HepG2 (cell line): ENCODE results near the gene EZH1. TPM values are rescaled to one million over a fixed set of nuclear protein-coding genes. Genes with fewer than 3 reads are reported as not detected.

Source experiments
- CREM ChIP-seq, 2 experiments: sonication (generic) in 1 of 2; formaldehyde crosslinking in 1 of 2; IDR thresholded peaks; 2 replicates each; pipeline versions ENCODE4 v1.4.0 to v1.6.1; 2016 to 2020; ENCODE audit warnings: antibody characterized with exemption in 1 of 2, mild to moderate bottlenecking in 1 of 2, missing genetic modification reagents in 1 of 2
- ERF ChIP-seq: IDR thresholded peaks from 2 replicates; pipeline ENCODE4 v1.6.1; 2018; ENCODE audit warnings: missing biosample characterization, missing genetic modification reagents
- FOXP1 ChIP-seq, 2 experiments: fragments of 450-650 bp in 1 of 2; IDR thresholded peaks; 2 replicates each; pipeline ENCODE4 v1.6.1; 2017 to 2018; ENCODE audit warnings: antibody characterized with exemption in 1 of 2
- KAT7 ChIP-seq: IDR thresholded peaks from 2 replicates; pipeline ENCODE4 v1.6.1; 2018; ENCODE audit warnings: borderline replicate concordance, missing compliant biosample characterization
- MTF1 ChIP-seq: sonication (generic); formaldehyde crosslinking; IDR thresholded peaks from 2 replicates; pipeline ENCODE4 v1.5.0; 2020; ENCODE audit warnings: missing genetic modification reagents
- MXD4 ChIP-seq: IDR thresholded peaks from 2 replicates; pipeline ENCODE4 v1.6.1; 2016; ENCODE audit warnings: mild to moderate bottlenecking, missing biosample characterization, missing genetic modification reagents
- PAF1 ChIP-seq: IDR thresholded peaks from 2 replicates; pipeline ENCODE4 v1.6.1; 2016; ENCODE audit warnings: missing genetic modification reagents, missing compliant biosample characterization
- POLR2G ChIP-seq: fragments of 200-400 bp; formaldehyde crosslinking; IDR thresholded peaks from 2 replicates; pipeline ENCODE4 v1.6.1; 2018; ENCODE audit warnings: mild to moderate bottlenecking, low read depth, low read length, moderate library complexity
- PTBP1 ChIP-seq: fragments of 200-400 bp; formaldehyde crosslinking; IDR thresholded peaks from 2 replicates; pipeline ENCODE4 v1.6.1; 2018; ENCODE audit warnings: low read length, low read depth; ENCODE audit not compliant: poor library complexity, severe bottlenecking
- SAP130 ChIP-seq: IDR thresholded peaks from 2 replicates; pipeline ENCODE4 v1.6.1; 2016; ENCODE audit warnings: low read depth
- SIX4 ChIP-seq: sonication (generic); formaldehyde crosslinking; IDR thresholded peaks from 2 replicates; pipeline ENCODE4 v1.4.0; 2020; ENCODE audit warnings: missing genetic modification reagents
- SOX5 ChIP-seq: IDR thresholded peaks from 2 replicates; pipeline ENCODE4 v1.6.1; 2016; ENCODE audit warnings: borderline replicate concordance
- ZBTB7A ChIP-seq: sonication (generic); formaldehyde crosslinking; IDR thresholded peaks from 2 replicates; pipeline ENCODE4 v1.8.0; 2022; ENCODE audit warnings: mild to moderate bottlenecking, missing genetic modification reagents
- ZNF761 ChIP-seq: sonication (generic); formaldehyde crosslinking; conservative IDR thresholded peaks from 2 replicates; pipeline ENCODE4 v1.4.0; 2020; ENCODE audit warnings: mild to moderate bottlenecking, missing genetic modification reagents
- polyA plus RNA-seq, 8 experiments: library from polyadenylated mRNA; depleted of rRNA in 3 of 8; stranded (reverse) in 7 of 8; unstranded in 1 of 8; fragments of >200 nt; fragmentation: Illumina TruSeq in 4 of 8; extraction: Trizol in 4 of 8; gene quantifications; 2 replicates each; pipeline versions ENCODE4 v1.2.1 to v1.2.3, GENCODE V29; 2011 to 2016; ENCODE audit warnings: low read depth in 4 of 8, missing spikeins in 1 of 8, mixed read lengths in 1 of 8; ENCODE audit not compliant: insufficient read depth in 1 of 8
- total RNA-seq, 5 experiments: library from RNA; depleted of rRNA; stranded (reverse); fragments of >200 nt; fragmentation: Illumina TruSeq; extraction: Trizol; gene quantifications; 2 replicates each; pipeline ENCODE4 v1.2.3, GENCODE V29; 2016; ENCODE audit warnings: low read depth in 1 of 5
- TF ChIP-seq, protein P1 (sequence below): sonication (generic); formaldehyde crosslinking; IDR thresholded peaks from 2 replicates; pipeline ENCODE4 v1.4.0; 2020; ENCODE audit warnings: missing genetic modification reagents, mild to moderate bottlenecking, borderline replicate concordance
- TF ChIP-seq, protein P2 (sequence below): sonication (generic); formaldehyde crosslinking; IDR thresholded peaks from 2 replicates; pipeline ENCODE4 v1.5.1; 2020; ENCODE audit warnings: mild to moderate bottlenecking, missing genetic modification reagents, moderate library complexity
- TF ChIP-seq, protein P3 (sequence below): sonication (generic); formaldehyde crosslinking; IDR thresholded peaks from 2 replicates; pipeline ENCODE4 v1.5.0; 2020; ENCODE audit warnings: missing genetic modification reagents
- TF ChIP-seq, protein P4 (sequence below): sonication (generic); formaldehyde crosslinking; IDR thresholded peaks from 2 replicates; pipeline ENCODE4 v1.5.0; 2020; ENCODE audit warnings: missing genetic modification reagents
- TF ChIP-seq, protein P5 (sequence below): sonication (generic); formaldehyde crosslinking; IDR thresholded peaks from 2 replicates; pipeline ENCODE4 v1.4.0; 2020; ENCODE audit warnings: mild to moderate bottlenecking, missing genetic modification reagents

The EZH1 gene
- total and polyA plus RNA-seq, 2 of the 13 experiments (the other 11 are each of a cell fraction or from before 2014, with no cell fraction given) = 11.6 to 24.0 TPM

DNA sequence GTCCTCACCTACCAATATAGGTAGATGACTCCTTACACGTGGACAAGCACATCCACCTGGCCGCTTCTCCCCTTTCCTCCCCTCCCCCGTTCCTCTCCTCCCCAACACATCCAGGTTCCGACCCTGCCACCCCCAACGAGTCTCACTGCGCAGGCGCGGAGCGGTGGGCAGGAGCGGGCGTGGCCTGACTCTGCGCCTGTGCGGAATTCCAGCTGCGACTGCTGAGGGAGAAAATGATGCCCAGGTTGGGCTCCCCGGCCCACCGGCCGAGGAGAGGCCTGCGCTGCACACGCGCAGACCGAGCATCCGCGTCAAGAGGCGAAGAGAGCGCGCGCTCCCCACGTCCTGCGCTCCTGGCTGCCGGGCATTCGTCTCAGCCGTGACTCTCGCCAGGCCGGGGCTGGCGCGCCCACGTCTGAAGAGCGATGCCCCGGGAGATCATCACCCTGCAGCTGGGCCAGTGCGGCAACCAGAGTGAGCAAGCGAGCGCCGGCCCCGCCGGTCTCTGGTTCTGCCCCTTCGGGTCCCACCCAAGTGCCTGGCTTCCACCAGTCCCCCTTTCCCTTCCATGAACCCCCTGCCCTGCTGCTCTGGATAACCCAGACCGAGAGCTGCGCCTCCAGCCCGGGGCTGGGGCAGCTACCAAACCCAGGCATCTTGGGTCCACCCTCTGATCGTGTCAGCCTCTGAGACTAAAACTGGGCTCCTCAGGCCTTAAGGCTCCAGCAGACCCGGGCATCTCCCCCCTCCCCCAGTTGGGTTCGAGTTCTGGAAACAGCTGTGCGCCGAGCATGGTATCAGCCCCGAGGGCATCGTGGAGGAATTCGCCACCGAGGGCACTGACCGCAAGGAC lies 85.5 kb downstream of the EZH1 start, which contains the start of gene TUBG2 (continued):
- TF ChIP-seq KAT7 (CRISPR knock-in tag) (no peak), SIX4 (CRISPR knock-in tag) (peak; percentile 40; the same call in 1 of the 2 replicates), PTBP1 (no peak), ERF (CRISPR knock-in tag) (peak; percentile 87), ZNF761 (CRISPR knock-in tag) (no peak; the same call in 1 of the 2 replicates), SOX5 (CRISPR knock-in tag) (peak; percentile 41; the same call in 1 of the 2 replicates), FOXP1 (IDR thresholded peaks at IDR 0.05) (no peak), FOXP1 (CRISPR knock-in tag; IDR thresholded peaks at IDR 0.05) (no peak), MTF1 (CRISPR knock-in tag) (no peak), ZBTB7A (CRISPR knock-in tag) (no peak), CREM (IDR thresholded peaks at IDR 0.05) (no peak; the same call in 1 of the 2 replicates), CREM (CRISPR knock-in tag; IDR thresholded peaks at IDR 0.05) (no peak), MXD4 (CRISPR knock-in tag) (peak; percentile 76; the same call in 1 of the 2 replicates), PAF1 (no peak), SAP130 (CRISPR knock-in tag) (peak; percentile 75), POLR2G (peak; percentile 92)
- TF ChIP-seq, protein P1, sequence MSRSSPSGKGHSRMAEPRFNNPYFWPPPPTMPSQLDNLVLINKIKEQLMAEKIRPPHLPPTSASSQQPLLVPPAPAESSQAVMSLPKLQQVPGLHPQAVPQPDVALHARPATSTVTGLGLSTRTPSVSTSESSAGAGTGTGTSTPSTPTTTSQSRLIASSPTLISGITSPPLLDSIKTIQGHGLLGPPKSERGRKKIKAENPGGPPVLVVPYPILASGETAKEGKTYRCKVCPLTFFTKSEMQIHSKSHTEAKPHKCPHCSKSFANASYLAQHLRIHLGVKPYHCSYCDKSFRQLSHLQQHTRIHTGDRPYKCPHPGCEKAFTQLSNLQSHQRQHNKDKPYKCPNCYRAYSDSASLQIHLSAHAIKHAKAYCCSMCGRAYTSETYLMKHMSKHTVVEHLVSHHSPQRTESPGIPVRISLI = no peak
- TF ChIP-seq, protein P2, sequence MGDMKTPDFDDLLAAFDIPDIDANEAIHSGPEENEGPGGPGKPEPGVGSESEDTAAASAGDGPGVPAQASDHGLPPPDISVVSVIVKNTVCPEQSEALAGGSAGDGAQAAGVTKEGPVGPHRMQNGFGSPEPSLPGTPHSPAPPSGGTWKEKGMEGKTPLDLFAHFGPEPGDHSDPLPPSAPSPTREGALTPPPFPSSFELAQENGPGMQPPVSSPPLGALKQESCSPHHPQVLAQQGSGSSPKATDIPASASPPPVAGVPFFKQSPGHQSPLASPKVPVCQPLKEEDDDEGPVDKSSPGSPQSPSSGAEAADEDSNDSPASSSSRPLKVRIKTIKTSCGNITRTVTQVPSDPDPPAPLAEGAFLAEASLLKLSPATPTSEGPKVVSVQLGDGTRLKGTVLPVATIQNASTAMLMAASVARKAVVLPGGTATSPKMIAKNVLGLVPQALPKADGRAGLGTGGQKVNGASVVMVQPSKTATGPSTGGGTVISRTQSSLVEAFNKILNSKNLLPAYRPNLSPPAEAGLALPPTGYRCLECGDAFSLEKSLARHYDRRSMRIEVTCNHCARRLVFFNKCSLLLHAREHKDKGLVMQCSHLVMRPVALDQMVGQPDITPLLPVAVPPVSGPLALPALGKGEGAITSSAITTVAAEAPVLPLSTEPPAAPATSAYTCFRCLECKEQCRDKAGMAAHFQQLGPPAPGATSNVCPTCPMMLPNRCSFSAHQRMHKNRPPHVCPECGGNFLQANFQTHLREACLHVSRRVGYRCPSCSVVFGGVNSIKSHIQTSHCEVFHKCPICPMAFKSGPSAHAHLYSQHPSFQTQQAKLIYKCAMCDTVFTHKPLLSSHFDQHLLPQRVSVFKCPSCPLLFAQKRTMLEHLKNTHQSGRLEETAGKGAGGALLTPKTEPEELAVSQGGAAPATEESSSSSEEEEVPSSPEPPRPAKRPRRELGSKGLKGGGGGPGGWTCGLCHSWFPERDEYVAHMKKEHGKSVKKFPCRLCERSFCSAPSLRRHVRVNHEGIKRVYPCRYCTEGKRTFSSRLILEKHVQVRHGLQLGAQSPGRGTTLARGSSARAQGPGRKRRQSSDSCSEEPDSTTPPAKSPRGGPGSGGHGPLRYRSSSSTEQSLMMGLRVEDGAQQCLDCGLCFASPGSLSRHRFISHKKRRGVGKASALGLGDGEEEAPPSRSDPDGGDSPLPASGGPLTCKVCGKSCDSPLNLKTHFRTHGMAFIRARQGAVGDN (CRISPR knock-in tag) = peak; percentile 95
- TF ChIP-seq, protein P3, sequence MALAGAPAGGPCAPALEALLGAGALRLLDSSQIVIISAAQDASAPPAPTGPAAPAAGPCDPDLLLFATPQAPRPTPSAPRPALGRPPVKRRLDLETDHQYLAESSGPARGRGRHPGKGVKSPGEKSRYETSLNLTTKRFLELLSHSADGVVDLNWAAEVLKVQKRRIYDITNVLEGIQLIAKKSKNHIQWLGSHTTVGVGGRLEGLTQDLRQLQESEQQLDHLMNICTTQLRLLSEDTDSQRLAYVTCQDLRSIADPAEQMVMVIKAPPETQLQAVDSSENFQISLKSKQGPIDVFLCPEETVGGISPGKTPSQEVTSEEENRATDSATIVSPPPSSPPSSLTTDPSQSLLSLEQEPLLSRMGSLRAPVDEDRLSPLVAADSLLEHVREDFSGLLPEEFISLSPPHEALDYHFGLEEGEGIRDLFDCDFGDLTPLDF (CRISPR knock-in tag) = peak; percentile 57; the same call in 1 of the 2 replicates
- TF ChIP-seq, protein P4, sequence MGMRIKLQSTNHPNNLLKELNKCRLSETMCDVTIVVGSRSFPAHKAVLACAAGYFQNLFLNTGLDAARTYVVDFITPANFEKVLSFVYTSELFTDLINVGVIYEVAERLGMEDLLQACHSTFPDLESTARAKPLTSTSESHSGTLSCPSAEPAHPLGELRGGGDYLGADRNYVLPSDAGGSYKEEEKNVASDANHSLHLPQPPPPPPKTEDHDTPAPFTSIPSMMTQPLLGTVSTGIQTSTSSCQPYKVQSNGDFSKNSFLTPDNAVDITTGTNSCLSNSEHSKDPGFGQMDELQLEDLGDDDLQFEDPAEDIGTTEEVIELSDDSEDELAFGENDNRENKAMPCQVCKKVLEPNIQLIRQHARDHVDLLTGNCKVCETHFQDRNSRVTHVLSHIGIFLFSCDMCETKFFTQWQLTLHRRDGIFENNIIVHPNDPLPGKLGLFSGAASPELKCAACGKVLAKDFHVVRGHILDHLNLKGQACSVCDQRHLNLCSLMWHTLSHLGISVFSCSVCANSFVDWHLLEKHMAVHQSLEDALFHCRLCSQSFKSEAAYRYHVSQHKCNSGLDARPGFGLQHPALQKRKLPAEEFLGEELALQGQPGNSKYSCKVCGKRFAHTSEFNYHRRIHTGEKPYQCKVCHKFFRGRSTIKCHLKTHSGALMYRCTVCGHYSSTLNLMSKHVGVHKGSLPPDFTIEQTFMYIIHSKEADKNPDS (CRISPR knock-in tag) = no peak
- TF ChIP-seq, protein P5, sequence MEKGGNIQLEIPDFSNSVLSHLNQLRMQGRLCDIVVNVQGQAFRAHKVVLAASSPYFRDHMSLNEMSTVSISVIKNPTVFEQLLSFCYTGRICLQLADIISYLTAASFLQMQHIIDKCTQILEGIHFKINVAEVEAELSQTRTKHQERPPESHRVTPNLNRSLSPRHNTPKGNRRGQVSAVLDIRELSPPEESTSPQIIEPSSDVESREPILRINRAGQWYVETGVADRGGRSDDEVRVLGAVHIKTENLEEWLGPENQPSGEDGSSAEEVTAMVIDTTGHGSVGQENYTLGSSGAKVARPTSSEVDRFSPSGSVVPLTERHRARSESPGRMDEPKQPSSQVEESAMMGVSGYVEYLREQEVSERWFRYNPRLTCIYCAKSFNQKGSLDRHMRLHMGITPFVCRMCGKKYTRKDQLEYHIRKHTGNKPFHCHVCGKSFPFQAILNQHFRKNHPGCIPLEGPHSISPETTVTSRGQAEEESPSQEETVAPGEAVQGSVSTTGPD (CRISPR knock-in tag) = no peak
